Skeletal muscle cell (primary cell): ENCODE data around the gene AGO3.

Experiments
- DNase-seq: peaks from one replicate; pipeline ENCODE4 v3.0.0-alpha.2; 2010; ENCODE audit warnings: low read depth
- H3K4me3 ChIP-seq: 2 replicates; pipeline ENCODE4 v1.5.1; 2011; ENCODE audit warnings: low read depth, mild to moderate bottlenecking, control low read depth, low read length, moderate library complexity

AGO3 gene

DNA sequence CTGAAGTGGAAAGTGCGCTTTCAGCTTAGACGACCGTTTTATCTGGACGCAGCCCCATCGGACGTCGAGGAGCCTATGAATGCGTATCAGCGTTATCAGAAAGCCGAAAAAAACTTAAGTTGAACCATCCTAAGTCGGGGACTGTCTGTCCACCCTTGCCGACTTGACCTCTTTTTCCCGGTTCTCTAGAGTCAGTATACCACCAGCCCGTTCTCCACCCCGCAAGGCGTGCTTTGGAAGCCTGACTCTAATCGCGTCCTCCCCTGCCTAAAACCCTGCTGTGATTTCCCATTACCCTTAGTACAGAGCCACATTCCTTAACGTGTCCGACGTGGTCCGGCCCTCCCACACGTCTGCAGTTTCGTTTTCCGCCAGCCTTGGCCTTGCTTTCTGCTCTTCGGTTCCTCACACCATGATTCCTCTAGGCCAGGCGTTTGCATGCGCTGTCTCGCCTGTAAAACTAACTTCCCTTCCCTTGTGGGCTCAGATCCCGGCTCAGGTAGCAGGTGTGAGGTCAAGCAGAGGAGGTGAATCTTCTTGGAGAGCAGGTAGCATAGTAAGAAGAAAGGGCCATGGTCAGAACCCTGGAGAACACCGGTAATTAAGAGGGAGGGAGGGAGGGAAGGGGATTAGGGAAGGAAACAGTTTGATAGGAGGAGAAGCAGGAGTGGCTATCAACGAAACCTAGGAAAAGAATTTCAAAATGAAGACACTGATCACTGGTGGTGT is 158.7 kb downstream of the AGO3 start:
- DNase-seq, result no peak
- H3K4me3 ChIP-seq, result peak overlapping the region; percentile 94

DNA sequence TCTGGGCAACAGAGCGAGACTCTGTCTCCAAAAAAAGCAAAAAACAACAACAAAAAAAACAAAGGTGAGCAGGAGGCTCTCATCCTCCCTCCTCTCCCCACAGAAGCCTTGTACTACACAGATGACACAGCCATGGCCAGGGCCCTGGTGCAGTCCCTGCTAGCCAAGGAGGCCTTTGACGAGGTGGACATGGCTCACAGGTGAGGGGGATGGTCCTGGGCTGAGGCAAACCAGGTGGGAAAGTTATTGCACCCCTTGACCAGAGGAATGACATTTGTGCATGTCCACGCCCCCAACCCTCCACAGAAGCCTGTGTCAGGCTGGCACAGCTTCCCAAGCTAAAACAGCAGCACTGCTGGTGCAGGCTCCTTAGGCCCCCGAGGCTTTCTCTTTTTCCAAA is 160.2 kb downstream of the AGO3 start:
- DNase-seq, result no peak
- no peak overlapping the region for H3K4me3 ChIP-seq

DNA sequence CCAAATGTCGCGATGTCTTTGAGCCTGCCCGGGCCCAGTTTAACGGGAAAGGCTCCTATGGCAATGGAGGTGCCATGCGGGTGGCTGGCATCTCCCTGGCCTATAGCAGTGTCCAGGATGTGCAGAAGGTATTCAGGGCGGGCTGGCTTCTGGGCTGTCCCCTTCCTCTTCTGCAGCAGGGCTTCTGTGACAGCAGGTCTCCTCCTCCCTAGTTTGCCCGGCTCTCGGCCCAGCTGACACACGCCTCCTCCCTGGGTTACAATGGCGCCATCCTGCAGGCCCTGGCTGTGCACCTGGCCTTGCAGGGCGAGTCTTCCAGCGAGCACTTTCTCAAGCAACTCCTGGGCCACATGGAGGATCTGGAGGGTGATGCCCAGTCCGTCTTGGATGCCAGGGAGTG is 160.8 kb downstream of the AGO3 start:
- H3K4me3 ChIP-seq, result no peak overlapping the region
- DNase-seq, result no peak

DNA sequence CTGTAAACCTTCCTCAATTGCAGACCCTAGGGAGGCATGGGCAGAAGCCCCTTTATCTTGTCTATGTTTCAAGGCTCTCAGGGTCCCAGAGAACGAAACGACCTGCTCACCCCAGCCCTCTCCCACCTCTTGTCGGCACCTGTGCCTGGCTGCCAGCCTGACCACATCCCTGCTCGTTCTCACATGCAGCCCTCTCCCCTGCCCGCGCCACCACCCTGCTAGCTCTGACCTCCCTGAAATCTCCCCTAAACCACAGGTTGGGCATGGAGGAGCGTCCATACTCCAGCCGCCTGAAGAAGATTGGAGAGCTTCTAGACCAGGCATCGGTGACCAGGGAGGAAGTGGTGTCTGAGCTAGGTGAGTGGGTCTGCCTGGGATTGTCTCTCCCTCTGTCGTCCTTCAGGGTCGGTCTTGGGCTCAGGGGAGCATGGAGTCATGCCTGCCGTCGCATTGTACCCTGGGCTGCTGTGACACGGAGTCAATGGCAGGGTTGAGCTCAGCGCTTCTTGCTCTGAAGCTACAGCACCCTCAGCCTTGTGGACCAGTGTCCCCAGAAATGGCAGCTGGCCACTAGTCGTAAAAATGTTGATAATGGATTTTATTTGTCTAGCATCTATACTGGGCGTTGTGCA is 161.4 kb downstream of the AGO3 start:
- no peak overlapping the region for H3K4me3 ChIP-seq
- no peak for DNase-seq

DNA sequence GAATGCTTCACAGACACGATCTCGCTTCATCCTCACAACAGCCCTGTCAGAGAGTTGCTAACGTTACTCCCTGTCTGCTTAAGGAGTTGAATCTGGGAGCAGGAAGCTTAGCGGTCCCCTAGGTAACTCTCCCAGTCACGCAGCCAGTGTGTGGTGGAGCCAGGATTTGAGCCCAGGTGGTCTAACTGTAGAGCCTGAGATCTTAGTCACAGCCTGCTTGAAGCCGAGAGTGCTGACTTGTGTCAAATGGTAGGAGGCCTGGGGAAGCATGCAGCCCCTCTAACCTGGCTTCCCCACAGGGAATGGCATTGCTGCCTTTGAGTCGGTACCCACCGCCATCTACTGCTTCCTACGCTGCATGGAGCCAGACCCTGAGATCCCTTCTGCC is 161.9 kb downstream of the AGO3 start:
- DNase-seq, result no peak
- no peak overlapping the region for H3K4me3 ChIP-seq

DNA sequence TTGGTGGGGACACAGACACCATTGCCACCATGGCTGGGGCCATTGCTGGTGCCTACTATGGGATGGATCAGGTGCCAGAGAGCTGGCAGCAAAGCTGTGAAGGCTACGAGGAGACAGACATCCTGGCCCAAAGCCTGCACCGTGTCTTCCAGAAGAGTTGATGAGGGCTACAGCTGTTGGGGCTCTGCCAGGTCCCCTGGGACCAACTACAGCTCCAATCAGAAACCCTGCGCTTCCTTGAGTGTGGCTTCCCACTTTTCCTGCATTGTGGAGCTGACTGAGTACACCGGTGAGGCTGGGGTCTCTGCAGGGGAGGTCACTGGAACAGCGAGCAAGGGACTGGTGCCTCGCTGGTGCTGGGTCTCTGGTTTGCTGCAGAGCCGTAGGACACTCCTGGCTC is 162.3 kb downstream of the AGO3 start:
- no peak for DNase-seq
- no peak overlapping the region for H3K4me3 ChIP-seq

DNA sequence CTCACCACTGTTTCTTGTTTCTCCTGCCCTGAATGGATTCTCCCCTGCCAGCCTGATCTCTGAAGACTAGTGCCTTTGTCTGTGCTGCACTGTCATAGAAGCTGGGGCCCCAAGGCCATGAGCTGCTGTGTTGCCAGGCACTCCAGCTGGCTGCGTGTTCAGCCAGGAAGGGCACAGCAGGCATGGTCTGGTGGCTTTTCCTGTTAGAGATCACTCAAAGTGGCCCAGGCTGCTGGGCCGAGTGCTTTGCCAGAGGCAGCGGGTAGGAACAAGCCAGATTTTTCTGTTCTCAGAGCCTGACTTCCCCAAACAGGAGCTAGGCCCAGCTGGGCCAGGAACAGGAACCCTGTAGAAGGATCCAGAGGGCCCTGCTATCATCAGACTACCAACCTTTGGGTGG is 163.0 kb downstream of the AGO3 start:
- no peak overlapping the region for H3K4me3 ChIP-seq
- DNase-seq, result no peak

DNA sequence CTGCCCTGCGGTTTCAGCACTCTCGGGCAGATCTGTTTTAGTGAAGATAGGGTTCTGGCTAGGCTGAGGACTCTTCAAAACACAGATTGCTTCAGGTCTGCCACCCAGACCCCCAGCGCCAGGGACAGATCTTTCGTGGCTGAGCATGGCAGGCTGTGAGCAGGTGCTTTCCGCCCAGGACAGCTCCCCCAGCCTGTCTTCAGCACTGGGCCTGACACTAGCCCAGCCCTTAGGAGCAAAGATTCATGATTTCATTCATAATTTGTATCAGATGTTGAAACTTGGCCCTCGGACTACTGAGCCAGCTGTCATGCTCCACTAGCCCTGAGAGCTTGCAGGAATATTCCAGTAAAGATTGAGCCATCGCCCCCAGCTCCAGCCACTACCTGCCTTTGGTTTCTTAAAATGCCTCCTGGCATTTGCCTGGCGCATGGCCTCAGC is 163.7 kb downstream of the AGO3 start:
- no peak for DNase-seq
- no peak overlapping the region for H3K4me3 ChIP-seq

DNA sequence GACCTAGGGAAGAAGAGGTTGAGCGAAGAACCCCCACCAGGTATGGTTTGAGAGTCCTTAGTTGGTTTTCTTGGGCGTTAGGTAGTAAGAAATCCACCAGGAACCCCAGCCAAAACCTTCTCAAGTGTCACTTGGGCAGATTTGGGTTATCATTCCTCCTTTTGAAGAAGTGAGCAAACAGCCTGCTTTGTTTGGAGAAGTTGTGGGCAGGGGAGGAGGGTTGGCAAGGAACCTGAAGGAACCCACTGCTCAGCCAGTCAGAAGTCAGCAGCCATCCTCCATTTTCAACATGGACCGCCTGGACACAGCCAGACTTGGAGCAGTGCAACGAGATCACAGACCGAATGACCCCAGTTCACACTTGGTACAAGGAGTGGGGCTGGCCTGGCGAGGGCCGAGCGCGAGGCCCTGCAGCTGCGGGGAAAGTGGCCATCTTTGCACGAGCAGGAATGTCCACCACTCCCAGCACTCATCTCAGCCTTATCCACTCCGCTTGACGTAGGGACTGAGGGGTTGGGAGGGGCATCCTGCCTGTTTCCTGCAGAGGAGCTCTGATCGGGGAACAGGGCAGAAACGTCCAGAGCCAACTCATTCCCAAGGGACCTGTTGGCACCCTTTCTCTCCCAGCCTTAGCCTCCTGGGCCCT is 165.0 kb downstream of the AGO3 start:
- DNase-seq, result no peak
- no peak overlapping the region for H3K4me3 ChIP-seq

DNA sequence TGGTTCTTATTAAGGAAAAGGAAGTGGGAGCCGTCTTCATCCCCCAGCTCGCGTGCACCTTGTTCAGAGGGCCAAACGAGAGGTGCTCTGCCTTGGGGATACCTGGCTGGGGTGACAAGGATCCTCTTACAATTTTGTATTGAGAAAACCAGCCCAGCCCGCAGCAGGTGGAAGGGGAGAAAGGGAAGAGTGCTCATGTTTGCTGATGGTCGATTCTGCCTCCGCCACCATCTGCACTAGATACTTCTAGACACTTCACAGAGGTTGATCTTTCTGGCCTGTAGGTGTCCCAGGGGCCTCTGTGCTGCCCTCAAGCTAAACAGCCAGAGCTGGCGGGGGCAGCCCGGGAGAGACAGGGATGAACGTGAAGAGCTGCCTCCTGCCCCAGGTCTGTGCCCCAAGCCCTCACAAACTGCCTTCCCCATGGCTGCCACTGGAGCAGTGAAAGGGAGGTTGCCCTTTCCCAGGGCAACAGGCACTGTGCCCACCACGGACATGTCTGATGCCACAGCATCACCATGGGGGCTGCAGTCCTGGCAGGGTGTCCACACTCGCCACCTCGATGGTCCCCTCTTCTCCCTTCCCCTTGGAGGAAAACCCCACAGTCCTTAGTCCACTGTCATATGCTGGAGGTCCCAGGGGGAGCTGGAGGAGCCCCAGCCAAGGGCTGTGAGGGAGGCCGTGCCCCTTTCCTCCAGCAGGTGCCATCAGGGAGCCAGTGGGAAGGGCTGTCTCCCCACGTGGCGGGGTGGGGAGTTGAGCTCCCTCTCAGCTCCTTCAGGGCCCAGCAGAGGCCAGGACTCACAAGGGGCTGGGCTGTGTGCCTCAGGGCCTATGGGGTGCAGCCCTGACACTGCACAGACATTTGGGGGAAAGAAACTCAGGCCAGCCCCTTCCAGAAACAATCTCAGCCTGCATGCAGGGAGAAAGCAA is 165.9 kb downstream of the AGO3 start:
- no peak for DNase-seq
- no peak overlapping the region for H3K4me3 ChIP-seq

DNA sequence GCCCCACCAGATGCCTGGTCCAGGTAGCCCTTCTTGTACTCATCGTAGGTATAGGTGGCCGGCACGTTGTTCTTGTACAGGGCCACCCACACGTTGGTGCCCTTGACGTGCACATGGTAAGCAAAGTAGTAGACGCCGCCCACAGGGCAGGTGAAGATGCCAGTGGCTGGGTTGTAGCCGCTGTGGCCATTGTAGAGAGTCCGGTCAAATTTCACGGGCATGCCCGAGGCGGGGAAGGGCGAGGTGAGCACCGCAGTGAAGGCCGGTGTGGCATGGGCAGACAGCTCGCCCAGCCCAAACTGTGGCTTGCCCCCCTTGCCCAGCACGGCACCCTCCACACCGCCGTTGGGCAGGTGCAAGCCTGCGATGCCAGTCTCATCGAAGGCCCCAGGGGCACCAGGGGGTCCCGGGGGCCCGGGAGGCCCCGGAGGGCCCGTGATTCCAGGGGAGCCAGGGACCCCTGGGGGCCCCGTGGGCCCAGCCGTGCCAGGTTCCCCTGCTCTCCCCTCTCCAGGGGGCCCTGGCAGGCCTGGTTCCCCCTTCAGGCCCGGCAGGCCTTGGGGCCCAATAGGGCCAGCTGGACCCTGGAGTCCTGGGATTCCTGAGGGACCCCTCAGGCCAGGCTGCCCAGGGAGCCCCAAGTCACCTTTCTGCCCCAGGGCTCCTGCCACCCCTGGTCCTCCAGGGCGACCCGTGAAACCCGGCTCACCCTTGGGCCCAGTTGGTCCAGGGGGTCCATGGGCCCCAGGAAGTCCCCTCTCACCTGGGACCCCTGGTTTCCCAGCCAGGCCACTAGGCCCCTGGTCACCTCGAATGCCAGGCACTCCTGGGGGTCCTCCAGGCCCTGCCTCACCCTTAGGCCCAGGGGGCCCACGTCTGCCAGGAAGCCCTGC is 167.0 kb downstream of the AGO3 start:
- DNase-seq, result no peak
- no peak overlapping the region for H3K4me3 ChIP-seq

DNA sequence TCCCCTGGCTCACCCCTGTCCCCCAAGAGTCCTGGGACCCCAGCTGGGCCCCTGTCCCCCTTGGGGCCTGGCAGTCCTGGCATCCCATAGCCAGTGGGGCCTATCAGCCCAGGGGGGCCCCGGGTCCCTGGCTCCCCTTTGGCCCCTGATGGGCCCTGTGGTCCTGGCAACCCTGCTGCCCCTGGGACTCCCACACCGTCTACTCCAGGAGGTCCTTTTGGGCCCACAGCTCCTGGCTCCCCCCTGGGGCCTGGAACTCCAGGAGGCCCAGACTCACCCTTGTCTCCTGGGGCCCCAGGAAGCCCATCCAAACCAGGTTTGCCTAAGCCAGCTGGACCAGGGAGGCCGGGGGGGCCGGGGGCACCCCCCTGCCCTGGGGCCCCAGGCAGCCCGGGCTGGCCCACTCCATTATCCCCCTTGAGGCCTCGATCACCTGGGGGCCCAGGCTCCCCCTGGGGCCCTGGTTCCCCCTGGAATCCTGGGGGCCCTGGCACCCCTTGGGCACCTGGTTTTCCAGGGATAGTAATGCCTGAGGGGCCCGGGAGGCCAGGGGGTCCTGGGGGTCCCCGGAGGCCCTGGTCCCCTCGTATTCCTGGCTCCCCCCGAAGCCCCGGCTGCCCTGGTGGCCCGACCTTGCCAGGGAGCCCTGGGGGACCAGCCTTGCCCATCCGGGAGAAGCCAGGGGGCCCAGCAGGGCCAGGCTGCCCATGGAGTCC is 167.9 kb downstream of the AGO3 start:
- DNase-seq, result no peak
- H3K4me3 ChIP-seq, result no peak overlapping the region

DNA sequence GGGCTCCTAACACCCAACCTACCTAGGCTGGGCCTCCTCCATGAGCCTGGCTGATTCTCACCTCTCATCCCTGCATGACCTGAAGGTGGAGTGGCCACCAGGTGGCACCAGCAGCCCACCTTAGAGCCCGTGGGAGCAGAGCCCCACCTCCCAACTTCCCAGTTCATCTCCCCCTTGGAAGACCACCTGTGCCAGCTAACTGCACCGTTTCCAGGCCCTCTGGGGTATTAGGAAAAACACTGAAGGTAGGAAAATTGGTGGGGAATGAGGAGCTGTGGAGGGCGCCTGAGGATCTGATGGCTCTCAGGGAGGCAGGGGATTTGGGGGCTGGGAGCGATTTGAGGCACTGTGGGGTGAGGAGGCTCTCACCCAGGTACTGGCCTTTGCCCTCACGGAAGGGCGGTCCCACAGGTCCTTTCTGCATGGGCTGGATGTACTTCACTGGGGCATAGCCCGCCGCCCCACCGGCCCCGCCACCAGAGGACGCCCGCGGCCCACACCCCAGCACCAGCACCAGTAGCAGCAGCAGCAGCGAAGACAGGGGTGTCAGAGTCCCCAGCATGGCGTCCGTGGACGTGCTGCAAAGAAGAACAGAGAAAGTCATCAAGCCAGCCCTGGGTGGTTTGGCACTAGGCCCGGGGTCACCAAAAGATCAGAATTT is 168.9 kb downstream of the AGO3 start:
- DNase-seq, result no peak
- H3K4me3 ChIP-seq, result no peak overlapping the region

DNA sequence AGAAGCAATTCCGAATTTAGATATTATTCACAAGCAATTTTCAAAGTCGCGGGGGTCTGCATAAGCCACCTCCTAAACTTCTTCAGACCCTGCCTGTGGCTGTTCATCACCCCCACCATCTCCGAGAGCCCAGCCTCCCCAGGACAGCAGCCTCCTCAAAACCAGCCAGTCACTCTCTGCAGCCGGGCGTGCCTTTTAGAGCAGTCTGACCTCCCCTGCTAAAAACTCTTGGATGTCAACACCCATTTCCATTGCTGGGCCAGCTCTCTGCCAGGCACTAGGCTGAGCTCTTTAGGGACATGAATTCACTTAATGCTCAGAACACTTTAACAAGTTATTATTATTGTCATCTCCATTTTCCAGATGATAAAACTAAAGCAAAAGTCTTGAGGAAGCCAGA is 169.5 kb downstream of the AGO3 start:
- no peak overlapping the region for H3K4me3 ChIP-seq
- DNase-seq, result no peak

DNA sequence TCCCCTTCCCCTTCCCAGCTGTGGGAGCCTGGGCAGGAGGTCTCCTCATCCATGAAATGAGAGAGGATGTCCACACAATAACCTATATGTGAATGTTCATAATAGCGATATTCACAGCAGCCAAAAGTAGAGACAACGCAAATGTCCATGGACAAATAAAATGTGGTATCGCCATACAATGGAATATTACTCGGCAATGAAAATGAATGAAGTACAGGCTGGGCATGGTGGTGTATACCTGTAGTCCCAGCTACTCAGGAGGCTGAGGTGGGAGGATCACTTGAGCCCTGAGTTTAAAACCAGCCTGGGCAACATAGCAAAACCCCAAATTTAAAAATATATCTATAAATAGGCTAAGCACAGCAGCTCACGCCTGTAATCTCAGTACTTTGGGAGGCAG is 170.6 kb downstream of the AGO3 start:
- no peak for DNase-seq
- H3K4me3 ChIP-seq, result no peak overlapping the region

DNA sequence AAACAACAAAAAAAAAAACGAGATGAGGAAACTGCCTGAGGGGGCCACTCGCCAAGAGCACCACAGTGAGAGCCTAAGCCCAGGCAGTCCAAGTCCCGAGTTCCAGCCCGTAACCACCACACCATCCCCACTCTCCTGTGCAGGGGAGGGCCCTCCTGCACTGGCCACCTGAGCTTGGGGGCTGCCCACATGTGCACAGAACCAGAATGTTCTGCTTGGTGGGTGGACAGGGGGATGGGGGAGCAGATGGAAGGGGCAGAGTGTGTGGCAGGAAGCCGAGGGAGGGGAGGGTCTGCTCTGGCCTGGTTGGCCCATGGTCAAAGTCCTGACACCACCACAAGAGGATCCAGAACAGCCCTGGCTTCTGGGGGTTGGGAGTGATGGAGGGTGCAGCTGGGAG is 175.4 kb downstream of the AGO3 start:
- no peak overlapping the region for H3K4me3 ChIP-seq
- no peak for DNase-seq

DNA sequence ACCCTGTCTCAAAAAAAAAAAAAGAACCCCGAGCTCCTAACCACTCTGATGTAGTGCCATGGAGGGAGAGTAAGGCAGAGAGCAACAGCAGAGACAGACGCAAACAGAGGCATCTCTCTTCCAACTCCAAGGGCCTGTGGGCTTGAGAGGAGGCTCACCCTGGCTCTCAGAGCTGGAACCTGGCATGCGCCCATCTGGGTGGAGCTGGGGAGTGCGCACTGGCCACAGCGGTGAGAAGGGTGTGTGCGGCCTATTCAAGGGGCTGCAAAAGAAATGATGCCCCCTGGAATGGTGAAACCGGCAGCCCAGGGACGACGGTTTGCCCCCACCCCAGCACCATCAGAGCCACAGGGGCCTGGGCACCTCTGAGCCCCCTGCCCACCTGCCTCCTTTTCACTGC is 176.5 kb downstream of the AGO3 start:
- DNase-seq, result no peak
- no peak overlapping the region for H3K4me3 ChIP-seq

DNA sequence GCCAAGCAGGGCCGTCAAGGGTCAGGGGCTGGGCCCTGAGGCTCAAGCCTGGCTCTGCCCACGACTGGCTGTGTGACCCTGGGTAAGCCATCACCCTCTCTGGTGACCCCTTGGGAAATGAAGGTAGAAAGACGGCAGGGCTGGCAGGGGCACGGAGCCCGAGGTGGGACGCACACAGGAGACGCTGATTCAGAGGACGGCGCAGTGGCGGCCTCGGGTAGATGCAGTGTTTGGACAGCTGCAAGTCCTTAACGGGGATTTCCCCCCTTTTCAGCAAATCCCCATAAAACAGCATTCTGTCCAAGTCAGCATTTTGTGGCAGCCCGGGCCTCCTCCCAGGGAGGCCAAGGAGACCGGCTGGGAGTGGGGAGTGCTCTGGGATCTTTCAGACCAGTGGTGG is 177.4 kb downstream of the AGO3 start:
- no peak overlapping the region for H3K4me3 ChIP-seq
- DNase-seq, result no peak
